Mucosa of stomach (tissue), 1 donor: Measurements from ENCODE around the gene SGO1.

ENCODE experiments used
- H3K27me3 ChIP-seq: one replicate; pipeline ENCODE4 v1.7.0; 2013; ENCODE audit warnings: mild to moderate bottlenecking, low read length; ENCODE audit not compliant: control insufficient read depth, insufficient read depth
- H3K36me3 ChIP-seq: one replicate; pipeline ENCODE4 v1.7.0; 2013; ENCODE audit warnings: low read length; ENCODE audit not compliant: control insufficient read depth, insufficient read depth
- H3K4me1 ChIP-seq: one replicate; pipeline ENCODE4 v1.7.0; 2013; ENCODE audit warnings: mild to moderate bottlenecking, low read length; ENCODE audit not compliant: control insufficient read depth, insufficient read depth
- H3K4me3 ChIP-seq: one replicate; pipeline ENCODE4 v1.7.0; 2013; ENCODE audit warnings: low read length
- H3K9ac ChIP-seq: one replicate; pipeline ENCODE4 v1.7.0; 2013; ENCODE audit warnings: mild to moderate bottlenecking, low read length, moderate library complexity
- H3K9me3 ChIP-seq: one replicate; pipeline ENCODE4 v1.7.0; 2013; ENCODE audit warnings: mild to moderate bottlenecking, low read length, moderate library complexity; ENCODE audit not compliant: control insufficient read depth
- donor health status: Pancreatic carcinoma.

Gene SGO1

DNA sequence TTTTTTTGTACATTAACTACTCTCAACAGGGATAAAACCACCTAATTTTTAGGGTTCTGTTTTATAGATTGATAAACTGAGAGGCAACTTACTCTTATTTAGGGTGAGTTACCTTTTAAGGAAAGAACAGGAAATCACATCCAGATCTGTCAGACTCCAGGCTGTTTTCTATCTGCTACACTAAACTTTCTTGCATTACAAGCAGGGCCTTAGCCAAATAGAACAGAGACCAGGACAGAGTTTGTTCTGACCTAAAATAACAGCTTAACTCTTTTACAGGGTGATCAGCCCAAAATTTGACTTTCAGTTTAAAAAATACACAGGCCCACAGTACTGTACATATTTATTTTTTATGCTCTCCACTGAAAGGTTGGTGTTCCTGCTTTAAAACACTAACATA lies 38.6 kb downstream of the SGO1 start:
- Histone ChIP-seq H3K4me1 (no peaks in the 10 kb centered on the region), H3K4me3 (no peak overlapping the region), H3K9ac (no peak overlapping the region), H3K36me3 (no peaks in the 10 kb centered on the region), H3K27me3 (no peaks in the 10 kb centered on the region), H3K9me3 (no peaks in the 10 kb centered on the region)

DNA sequence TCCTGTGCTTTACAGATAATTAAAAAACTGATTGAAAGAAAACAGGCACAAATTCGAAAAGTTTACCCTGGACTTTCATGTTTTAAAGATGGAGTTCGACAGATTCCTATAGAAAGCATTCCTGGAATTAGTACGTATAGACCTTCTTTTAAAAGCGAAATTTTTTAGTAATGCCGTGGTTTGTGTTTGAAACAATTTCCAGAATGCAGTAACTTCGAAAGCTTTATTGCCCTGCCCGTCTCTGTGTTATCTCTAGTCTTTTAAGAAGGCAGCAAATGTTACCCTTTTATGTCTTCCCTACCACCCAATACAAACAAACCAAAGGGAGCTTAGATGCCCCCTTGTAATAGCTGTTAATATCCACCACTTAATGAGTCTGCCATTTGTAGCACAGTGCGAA lies 39.7 kb downstream of the SGO1 start:
- no peak overlapping the region for H3K9ac ChIP-seq
- H3K4me1 ChIP-seq = no peaks in the 10 kb centered on the region
- no peaks in the 10 kb centered on the region for H3K27me3 ChIP-seq
- H3K4me3 ChIP-seq = no peak overlapping the region
- H3K9me3 ChIP-seq = no peaks in the 10 kb centered on the region
- H3K36me3 ChIP-seq = no peaks in the 10 kb centered on the region

DNA sequence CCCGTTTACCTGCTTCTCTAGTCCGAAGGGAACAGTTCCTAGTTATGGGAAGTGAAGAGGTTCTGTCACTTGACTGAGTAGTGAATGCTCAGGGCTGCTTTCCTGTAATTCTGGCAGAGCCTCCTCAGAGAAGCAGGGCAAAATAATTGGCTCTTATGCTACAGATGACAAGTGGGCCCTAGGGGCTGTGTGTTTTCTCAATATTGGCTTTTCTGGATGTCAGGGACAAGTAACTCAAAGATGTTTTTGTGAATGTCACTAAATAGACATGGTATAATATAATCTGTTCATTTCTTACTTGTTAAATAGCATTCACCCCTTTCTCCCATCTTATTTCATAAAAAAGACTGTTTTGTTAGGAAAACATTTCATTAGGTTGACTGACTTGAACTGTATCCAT lies 40.1 kb downstream of the SGO1 start:
- Histone ChIP-seq H3K9ac (no peak overlapping the region), H3K9me3 (no peaks in the 10 kb centered on the region), H3K36me3 (no peaks in the 10 kb centered on the region), H3K4me1 (no peaks in the 10 kb centered on the region), H3K27me3 (no peaks in the 10 kb centered on the region), H3K4me3 (no peak overlapping the region)

DNA sequence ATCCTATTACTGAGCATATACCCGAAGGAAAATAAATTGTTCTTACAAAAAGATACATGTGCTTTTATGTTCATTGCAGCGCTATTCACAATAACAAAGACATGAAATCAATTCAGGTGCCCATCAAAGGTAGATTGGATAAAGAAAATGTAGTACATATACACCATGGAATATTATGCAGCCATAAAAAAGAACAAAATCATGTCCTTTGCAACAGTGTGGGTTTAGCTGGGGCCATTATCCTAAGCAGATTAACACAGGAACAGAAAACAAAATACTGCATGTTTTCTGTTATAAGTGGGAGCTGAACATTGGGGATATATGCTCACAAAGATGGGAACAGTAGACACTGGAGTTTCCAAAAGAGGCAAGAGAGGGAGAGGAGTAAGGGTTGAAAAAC lies 42.5 kb downstream of the SGO1 start:
- no peak overlapping the region for H3K9ac ChIP-seq
- no peak overlapping the region for H3K4me3 ChIP-seq
- no peaks in the 10 kb centered on the region for H3K36me3 ChIP-seq
- no peaks in the 10 kb centered on the region for H3K9me3 ChIP-seq
- no peaks in the 10 kb centered on the region for H3K27me3 ChIP-seq
- H3K4me1 ChIP-seq = no peaks in the 10 kb centered on the region

DNA sequence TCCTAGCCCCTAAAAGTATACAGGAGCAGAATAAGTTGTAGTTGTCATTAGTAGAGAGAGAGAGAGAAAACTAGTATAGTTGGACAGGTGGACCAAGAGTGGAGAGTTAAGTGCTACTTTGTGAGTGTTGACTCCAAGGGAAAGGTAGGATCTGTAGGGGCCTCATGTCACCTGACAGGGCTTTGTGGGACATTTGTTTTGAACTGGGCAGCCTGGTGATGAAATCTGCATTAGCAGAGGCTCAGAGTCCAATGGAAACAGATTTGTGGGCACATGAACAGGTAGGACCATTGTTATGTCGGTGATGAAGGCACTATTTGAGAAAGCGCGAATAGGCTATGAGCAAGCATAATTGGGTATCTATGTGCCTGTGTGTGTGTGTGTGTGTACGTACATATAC lies 43.5 kb downstream of the SGO1 start:
- H3K36me3 ChIP-seq = no peaks in the 10 kb centered on the region
- H3K4me1 ChIP-seq = no peaks in the 10 kb centered on the region
- H3K4me3 ChIP-seq = no peak overlapping the region
- no peaks in the 10 kb centered on the region for H3K9me3 ChIP-seq
- no peaks in the 10 kb centered on the region for H3K27me3 ChIP-seq
- no peak overlapping the region for H3K9ac ChIP-seq

DNA sequence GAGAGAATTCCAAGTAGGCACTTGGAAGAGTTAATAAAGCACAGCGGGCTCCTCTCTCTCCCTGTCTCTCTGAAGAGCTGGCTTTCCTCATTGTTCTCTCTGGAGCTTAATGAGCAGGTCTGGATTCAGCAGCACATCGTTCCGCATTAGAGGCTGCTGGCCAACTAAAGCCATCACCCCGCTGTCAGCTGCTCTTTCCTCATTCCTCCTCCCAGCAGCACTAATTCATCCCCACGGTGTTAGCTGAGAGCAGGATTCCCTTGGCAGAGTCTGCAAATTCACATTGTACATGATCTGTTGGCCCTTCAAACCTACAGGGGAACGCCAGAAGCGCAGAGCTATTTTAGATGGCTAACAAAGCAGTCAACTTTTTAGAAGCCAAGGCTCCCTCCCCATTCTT lies 44.2 kb downstream of the SGO1 start:
- Histone ChIP-seq H3K4me3 (no peak overlapping the region), H3K27me3 (no peaks in the 10 kb centered on the region), H3K9ac (no peak overlapping the region), H3K4me1 (no peaks in the 10 kb centered on the region), H3K9me3 (no peaks in the 10 kb centered on the region), H3K36me3 (no peaks in the 10 kb centered on the region)

DNA sequence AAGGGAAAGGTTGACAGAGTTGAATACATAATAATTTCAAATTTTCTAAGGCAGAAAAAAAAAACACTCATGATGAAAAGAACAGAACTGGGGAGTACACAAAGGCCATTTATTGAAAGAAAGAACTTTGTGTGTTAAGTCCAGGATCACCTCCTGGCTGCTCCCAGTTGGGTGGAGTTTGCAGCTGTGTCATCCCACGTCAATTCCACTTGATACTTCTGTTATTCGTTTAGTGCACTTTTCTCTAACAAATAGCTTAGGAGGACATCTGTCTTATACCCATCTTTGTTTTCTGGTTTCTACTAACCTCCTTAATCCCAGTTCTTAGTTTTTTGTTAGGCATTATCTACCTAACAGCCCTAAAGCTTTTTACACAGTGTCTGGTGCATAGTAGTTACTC lies 44.7 kb downstream of the SGO1 start:
- Histone ChIP-seq H3K9ac (no peak overlapping the region), H3K4me3 (no peak overlapping the region), H3K27me3 (no peaks in the 10 kb centered on the region), H3K36me3 (no peaks in the 10 kb centered on the region), H3K9me3 (no peaks in the 10 kb centered on the region), H3K4me1 (no peaks in the 10 kb centered on the region)

DNA sequence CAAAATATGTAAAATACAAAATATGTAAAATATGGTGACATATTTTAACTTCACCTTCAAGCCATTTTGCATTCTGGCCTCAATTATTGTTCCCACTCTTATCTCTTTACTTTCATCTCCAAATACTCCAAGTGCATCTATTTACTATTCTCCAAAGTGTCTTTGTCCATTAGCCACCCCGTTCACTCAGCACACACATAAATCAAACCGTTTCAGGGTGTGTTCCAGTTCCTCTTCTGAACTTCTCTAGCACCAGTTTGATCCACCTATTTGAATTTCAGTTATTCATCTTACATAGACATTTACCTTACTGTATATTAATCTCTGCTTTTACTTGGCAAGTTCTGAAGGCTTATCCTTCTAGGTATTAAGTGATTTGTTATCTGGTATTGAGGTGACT lies 45.1 kb downstream of the SGO1 start:
- no peaks in the 10 kb centered on the region for H3K4me1 ChIP-seq
- H3K9me3 ChIP-seq = no peaks in the 10 kb centered on the region
- no peaks in the 10 kb centered on the region for H3K27me3 ChIP-seq
- H3K4me3 ChIP-seq = no peak overlapping the region
- no peaks in the 10 kb centered on the region for H3K36me3 ChIP-seq
- H3K9ac ChIP-seq = no peak overlapping the region

DNA sequence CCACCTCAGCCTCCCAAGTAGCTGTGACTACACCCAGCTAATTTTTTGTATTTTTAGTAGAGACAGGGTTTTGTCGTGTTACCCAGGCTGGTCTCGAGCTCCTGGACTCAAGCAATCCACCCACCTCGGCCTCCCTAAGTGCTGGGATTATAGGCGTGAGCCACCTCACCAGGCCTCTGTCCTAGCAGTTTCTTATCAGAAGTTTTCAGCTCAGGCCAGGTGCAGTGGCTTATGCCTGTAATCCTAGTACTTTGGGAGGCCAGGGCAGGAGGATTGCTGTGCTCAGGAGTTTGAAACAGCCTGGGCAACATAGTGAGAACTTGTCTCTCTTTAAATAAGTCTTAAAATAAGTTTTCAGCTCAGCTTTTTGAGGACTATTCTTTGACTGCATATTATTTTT lies 48.4 kb downstream of the SGO1 start:
- no peaks in the 10 kb centered on the region for H3K27me3 ChIP-seq
- no peaks in the 10 kb centered on the region for H3K36me3 ChIP-seq
- H3K9ac ChIP-seq = no peak overlapping the region
- no peaks in the 10 kb centered on the region for H3K9me3 ChIP-seq
- no peaks in the 10 kb centered on the region for H3K4me1 ChIP-seq
- H3K4me3 ChIP-seq = no peak overlapping the region

DNA sequence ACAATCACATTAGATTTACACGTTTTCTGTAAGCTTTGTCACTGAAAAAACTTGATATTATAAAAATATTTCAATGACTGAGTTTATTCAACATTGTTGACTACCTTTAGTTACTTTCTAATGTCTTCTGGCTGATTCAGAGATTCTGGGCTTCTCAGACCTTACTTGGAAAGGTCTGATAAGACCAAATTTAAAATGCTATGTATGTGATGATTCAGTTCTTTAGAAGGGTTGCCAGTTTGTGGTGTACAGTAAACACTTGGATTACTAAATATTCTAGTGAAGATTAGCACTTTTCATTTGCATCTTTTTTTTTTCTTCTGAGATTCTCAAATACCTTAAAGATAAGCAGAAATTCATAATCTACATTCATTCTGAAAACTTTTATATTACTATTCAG lies 49.8 kb downstream of the SGO1 start:
- Histone ChIP-seq H3K36me3 (no peaks in the 10 kb centered on the region), H3K9me3 (no peaks in the 10 kb centered on the region), H3K27me3 (no peaks in the 10 kb centered on the region), H3K4me3 (no peak overlapping the region), H3K9ac (no peak overlapping the region), H3K4me1 (no peaks in the 10 kb centered on the region)

DNA sequence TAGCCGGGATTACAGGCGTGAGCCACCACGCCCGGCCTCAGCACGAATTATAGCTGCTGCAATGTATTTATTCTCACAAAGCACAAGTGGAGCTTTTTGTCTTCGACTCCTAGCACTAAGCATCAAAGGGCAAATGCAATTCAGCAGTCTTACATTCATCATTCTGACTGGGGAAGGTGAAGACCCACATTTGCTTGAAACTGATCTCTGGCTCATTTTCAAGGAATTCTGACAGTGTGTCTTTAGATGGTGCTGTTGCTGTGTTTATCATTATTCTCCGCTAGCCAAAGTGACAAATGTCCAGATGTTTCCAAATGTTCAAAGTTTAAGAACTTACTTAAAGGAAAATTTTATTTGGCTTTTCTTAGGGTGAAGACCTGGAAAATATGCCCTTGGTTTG lies 55.9 kb downstream of the SGO1 start:
- Histone ChIP-seq H3K4me3 (no peak overlapping the region), H3K9ac (no peak overlapping the region), H3K27me3 (no peaks in the 10 kb centered on the region), H3K4me1 (no peaks in the 10 kb centered on the region), H3K36me3 (no peaks in the 10 kb centered on the region), H3K9me3 (no peaks in the 10 kb centered on the region)

DNA sequence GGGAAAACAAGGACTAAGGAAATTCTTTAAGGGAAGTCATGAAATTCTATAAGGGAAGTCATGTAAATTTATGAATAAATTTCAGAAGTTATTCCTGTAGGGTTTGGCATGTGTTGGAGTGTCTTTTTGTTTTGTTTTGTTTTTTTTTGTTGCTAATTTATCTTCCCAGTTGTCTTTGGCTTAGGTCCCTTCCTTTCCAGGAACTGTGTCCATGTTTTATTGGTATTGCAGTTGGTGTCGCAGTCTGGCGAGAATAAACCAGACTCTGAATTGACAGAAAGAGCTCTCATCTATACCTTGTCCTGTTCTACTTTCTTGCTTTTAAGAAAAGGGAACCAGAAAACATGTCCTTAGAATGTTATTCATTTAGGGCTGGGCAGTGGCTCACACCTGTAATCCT lies 57.6 kb downstream of the SGO1 start:
- no peaks in the 10 kb centered on the region for H3K9me3 ChIP-seq
- no peak overlapping the region for H3K9ac ChIP-seq
- H3K4me1 ChIP-seq = no peaks in the 10 kb centered on the region
- H3K27me3 ChIP-seq = no peaks in the 10 kb centered on the region
- no peaks in the 10 kb centered on the region for H3K36me3 ChIP-seq
- no peak overlapping the region for H3K4me3 ChIP-seq

DNA sequence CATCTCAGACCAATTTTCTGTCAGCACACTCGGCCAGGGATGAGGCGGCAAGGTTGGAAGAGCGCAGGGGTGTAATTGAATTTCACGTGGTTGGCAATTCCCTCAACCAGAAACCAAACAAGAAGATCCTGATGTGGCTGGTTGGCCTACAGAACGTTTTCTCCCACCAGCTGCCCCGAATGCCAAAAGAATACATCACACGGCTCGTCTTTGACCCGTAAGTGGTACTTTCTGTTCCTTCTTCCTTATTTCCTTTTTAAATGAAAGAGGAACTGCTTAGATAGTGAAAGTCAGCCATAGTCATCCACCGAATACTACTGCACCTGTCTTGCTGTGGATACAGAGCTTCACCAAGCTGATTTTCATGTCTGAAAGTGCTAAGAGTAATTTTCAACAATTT lies 60.1 kb downstream of the SGO1 start:
- no peaks in the 10 kb centered on the region for H3K27me3 ChIP-seq
- no peaks in the 10 kb centered on the region for H3K36me3 ChIP-seq
- no peak overlapping the region for H3K9ac ChIP-seq
- no peak overlapping the region for H3K4me3 ChIP-seq
- no peaks in the 10 kb centered on the region for H3K4me1 ChIP-seq
- H3K9me3 ChIP-seq = no peaks in the 10 kb centered on the region
